Stomach (tissue), 9 donors: Measurements from ENCODE around the gene CMTM1. TPM values are rescaled to one million over a fixed set of nuclear protein-coding genes. Genes with fewer than 3 reads are reported as not detected.
"Not testable (repeated sequence)": the region's sequence is repeated elsewhere in the genome, so short reads cannot be mapped to it uniquely, and the experiment has no call there.

Source experiments
- DNase-seq, 2 donors: peaks; one replicate each; pipeline versions ENCODE4 v3.0.0 to v3.0.0-alpha.2; 2013 to 2019
- H3K27ac ChIP-seq, 5 donors: fragments of 200-600 bp in 4 of 5; sonication (generic) in 4 of 5; one replicate each; pipeline ENCODE4 v1.5.1; 2013 to 2019; ENCODE audit warnings: mild to moderate bottlenecking in 1 of 5, moderate library complexity in 1 of 5
- H3K27me3 ChIP-seq, 3 donors: fragments of 200-600 bp; sonication (generic); one replicate each; pipeline ENCODE4 v1.5.1; 2017 to 2019; ENCODE audit warnings: mixed run types in 1 of 3
- H3K36me3 ChIP-seq, 4 donors: fragments of 200-600 bp; sonication (generic); 1 replicate in 3 of 4; 2 replicates in 1 of 4; pipeline ENCODE4 v1.5.1; 2016 to 2019
- H3K4me1 ChIP-seq, 4 donors: fragments of 200-600 bp; sonication (generic); one replicate each; pipeline ENCODE4 v1.5.1; 2016 to 2019
- H3K4me3 ChIP-seq, 4 donors: fragments of 200-600 bp; sonication (generic) in 3 of 4; one replicate each; pipeline ENCODE4 v1.5.1; 2016 to 2019; ENCODE audit warnings: mild to moderate bottlenecking in 1 of 4
- H3K9me3 ChIP-seq, 4 donors: fragments of 200-600 bp; sonication (generic); one replicate each; pipeline ENCODE4 v1.5.1; 2016 to 2019
- CTCF ChIP-seq, 7 experiments: fragments of 450-650 bp in 4 of 7; fragments of 200-600 bp in 3 of 7; sonication (generic) in 3 of 7; IDR thresholded peaks; one replicate each; pipeline ENCODE4 v1.5.1; 2016 to 2019; ENCODE audit warnings: antibody characterized with exemption in 7 of 7, control low read depth in 2 of 7, mild to moderate bottlenecking in 1 of 7
- EP300 ChIP-seq: sonication (generic); formaldehyde crosslinking; IDR thresholded peaks from one replicate; pipeline ENCODE4 v1.6.1; 2017; ENCODE audit warnings: antibody characterized with exemption
- POLR2A ChIP-seq, 4 donors: fragments of 450-650 bp; IDR thresholded peaks; one replicate each; pipeline ENCODE4 v1.6.1; 2016; ENCODE audit warnings: antibody characterized with exemption in 4 of 4, control low read depth in 2 of 4, mild to moderate bottlenecking in 1 of 4, moderate library complexity in 1 of 4
- POLR2AphosphoS5 ChIP-seq, 3 donors: sonication (generic); formaldehyde crosslinking; IDR thresholded peaks; one replicate each; pipeline ENCODE4 v1.6.1; 2016; ENCODE audit warnings: antibody characterized with exemption in 3 of 3
- whole genome bisulfite sequencing, 5 donors: extraction: QIAGEN DNeasy Blood & Tissue Kit in 3 of 5; methylation state at CpG; one replicate each; pipeline versions ENCODE4 v1.1.5 to v1.1.7; 2013 to 2018; 5-methylcytosine and 5-hydroxymethylcytosine counted together
- intact Hi-C: fragments of 100-400 bp; cut with DNase I; formaldehyde crosslinking; loops from one replicate; pipeline ENCODE4 v1.15.1; 2023; ENCODE audit warnings: low total_unique reads
- polyA plus RNA-seq, 3 donors: library from polyadenylated mRNA; stranded (reverse); fragments of 200-250 nt; gene quantifications; one replicate each; pipeline ENCODE4 v1.2.3, GENCODE V29; 2013
- total RNA-seq, 5 donors: library from RNA; depleted of rRNA; stranded (reverse); fragments of >200 nt; gene quantifications; one replicate each; pipeline versions ENCODE4 v1.1.0 to v1.2.3, GENCODE V29; 2014 to 2016
- donor health status: healthy with polysubstance abuse.
- donor health status: Bipolar disorder and iron deficiency.
- donor health status: healthy.

The CMTM1 gene
- total and polyA plus RNA-seq, 8 donors = 0.28 TPM; not detected in 7

GRCh38 chr16:66609139-66609510 is 42.9 kb downstream of the CMTM1 start:
- WGBS, 5 donors = 67 to 81% (median 72%) methylated on average over 10 to 12 of the region's 12 CpGs
- H3K36me3 ChIP-seq = peaks cover 41 to 53% (median 51%) of the 10 kb centered on the region in 4 donors

GRCh38 chr16:66610111-66610820 is 44.0 kb downstream of the CMTM1 start:
- Histone ChIP-seq H3K27me3 (peaks cover 0 to 5% (median 3%) of the 10 kb centered on the region in 3 donors), H3K4me1 (peaks cover 19 to 40% (median 30%) of the 10 kb centered on the region in 4 donors), H3K9me3 (no peaks in the 10 kb centered on the region), H3K4me3 (no peak overlapping the region), H3K36me3 (peaks cover 45 to 63% (median 60%) of the 10 kb centered on the region in 4 donors), H3K27ac (no peak overlapping the region)
- intact Hi-C loops = no loop called here
- DNase-seq = no peak
- TF ChIP-seq POLR2A (IDR thresholded peaks at IDR 0.05) (no peak), EP300 (no peak), POLR2AphosphoS5 (IDR thresholded peaks at IDR 0.05) (no peak), CTCF (IDR thresholded peaks at IDR 0.05) (no peak)
- 82 to 89% (median 86%) methylated on average over 13 to 14 of the region's 14 CpGs for WGBS, 5 donors

More at GRCh38 chr16:66609139-66609510, 42.9 kb downstream of the CMTM1 start:
- H3K4me1 ChIP-seq = peaks cover 24 to 50% (median 42%) of the 10 kb centered on the region in 4 donors
- TF ChIP-seq CTCF (IDR thresholded peaks at IDR 0.05) (no peak), EP300 (no peak), POLR2A (IDR thresholded peaks at IDR 0.05) (no peak), POLR2AphosphoS5 (IDR thresholded peaks at IDR 0.05) (no peak)
- peaks cover 0 to 14% (median 7%) of the 10 kb centered on the region in 3 donors for H3K27me3 ChIP-seq
- H3K9me3 ChIP-seq = no peaks in the 10 kb centered on the region
- no peak overlapping the region for H3K4me3 ChIP-seq
- peak overlapping the region in 4 of 5 donors; percentile 1 to 43 (median 22) for H3K27ac ChIP-seq
- DNase-seq = no peak
- intact Hi-C loops = no loop called here

- H3K27me3 ChIP-seq, intact Hi-C loops, DNase-seq, H3K27ac ChIP-seq, H3K9me3 ChIP-seq, H3K4me3 ChIP-seq: not testable (repeated sequence)
- Histone ChIP-seq H3K4me1 (peaks cover 8 to 23% (median 17%) of the 10 kb centered on the region in 4 donors), H3K36me3 (peaks cover 45 to 79% (median 68%) of the 10 kb centered on the region in 4 donors)
- 87 to 95% (median 94%) methylated on average over 7 to 8 of the region's 8 CpGs for WGBS, 5 donors
These were observed 45.7 kb downstream of the CMTM1 start for GRCh38 chr16:66611911-66612310.

GRCh38 chr16:66612422-66612821 is 46.2 kb downstream of the CMTM1 start:
- 83 to 93% (median 91%) methylated on average over 7 to 14 of the region's 14 CpGs for WGBS, 5 donors
- no peak overlapping the region for H3K4me3 ChIP-seq
- intact Hi-C loops = no loop called here
- peaks cover 45 to 80% (median 69%) of the 10 kb centered on the region in 4 donors for H3K36me3 ChIP-seq
- no peaks in the 10 kb centered on the region for H3K27me3 ChIP-seq
- no peak overlapping the region for H3K27ac ChIP-seq
- peaks cover 8 to 22% (median 17%) of the 10 kb centered on the region in 4 donors for H3K4me1 ChIP-seq
- DNase-seq = no peak
- H3K9me3 ChIP-seq = no peaks in the 10 kb centered on the region
- TF ChIP-seq EP300 (no peak), POLR2AphosphoS5 (IDR thresholded peaks at IDR 0.05) (no peak), CTCF (IDR thresholded peaks at IDR 0.05) (no peak), POLR2A (IDR thresholded peaks at IDR 0.05) (no peak)
